HG03066 (cell line): ENCODE data around the gene FAM241A.
"Not testable (repeated sequence)": the region's sequence is repeated elsewhere in the genome, so short reads cannot be mapped to it uniquely, and the experiment has no call there.

ENCODE experiments used
- ATAC-seq: cut with Tn5 transposase; IDR thresholded peaks from one replicate; pipeline ENCODE4 v1.9.1; 2021; ENCODE audit warnings: low read depth; ENCODE audit not compliant: unreplicated experiment

The FAM241A gene

DNA sequence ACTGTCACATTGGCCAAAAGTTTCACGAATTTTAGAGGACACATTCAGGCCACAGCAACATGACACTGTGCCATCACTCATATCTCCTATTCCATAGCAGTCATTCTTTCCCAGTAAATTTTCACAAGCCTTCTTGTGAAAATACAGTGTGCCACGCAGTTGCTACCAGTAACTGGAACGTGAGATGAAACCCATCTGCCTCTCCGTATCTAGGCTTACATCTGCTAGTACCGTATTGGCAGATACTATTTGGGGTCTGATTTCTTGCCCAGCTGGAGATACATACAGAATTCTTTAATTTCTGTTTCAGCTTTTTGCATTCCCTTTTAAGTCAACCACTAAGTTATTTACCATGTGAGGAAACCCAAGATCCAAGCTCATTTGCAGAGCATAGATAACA, 8.7 kb upstream of the FAM241A start:
- no peak for ATAC-seq

DNA sequence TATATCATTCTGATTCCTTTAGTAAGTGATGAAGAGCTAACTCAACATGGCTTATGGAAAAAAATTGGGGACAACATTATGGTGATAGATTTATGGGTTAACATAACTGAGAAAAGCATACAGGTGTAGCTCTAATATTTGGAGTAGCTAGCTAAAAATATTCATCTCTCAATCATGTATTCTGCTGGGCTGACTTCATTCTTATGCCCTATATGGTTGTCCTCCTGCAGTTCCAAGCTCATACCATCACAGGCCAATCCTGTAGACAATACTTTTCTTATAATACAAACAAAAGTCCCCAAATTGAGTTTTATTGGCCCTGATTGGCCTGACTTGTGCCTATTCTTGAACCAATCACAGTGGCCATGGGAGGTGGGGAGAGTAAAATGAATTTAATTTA, 6.7 kb upstream of the FAM241A start:
- ATAC-seq: no peak

DNA sequence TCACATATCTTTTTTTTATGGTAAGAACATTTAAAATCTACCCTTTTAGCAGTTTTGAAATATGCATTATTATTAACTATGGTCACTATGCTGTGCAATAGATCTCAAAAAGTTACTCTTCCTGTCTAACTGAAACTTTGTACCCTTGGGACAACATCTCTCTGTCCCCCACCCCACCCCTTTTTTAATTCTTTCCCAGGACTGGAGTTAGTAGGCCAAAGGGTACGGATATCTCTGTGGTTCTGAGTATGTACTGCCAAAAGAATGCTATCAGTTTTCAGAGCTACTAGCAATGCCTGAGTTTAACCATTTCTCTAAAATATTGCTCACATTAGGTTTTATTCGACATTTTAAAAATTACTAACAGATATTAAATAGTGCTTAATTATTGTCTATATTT, 4.7 kb upstream of the FAM241A start:
- ATAC-seq: no peak

DNA sequence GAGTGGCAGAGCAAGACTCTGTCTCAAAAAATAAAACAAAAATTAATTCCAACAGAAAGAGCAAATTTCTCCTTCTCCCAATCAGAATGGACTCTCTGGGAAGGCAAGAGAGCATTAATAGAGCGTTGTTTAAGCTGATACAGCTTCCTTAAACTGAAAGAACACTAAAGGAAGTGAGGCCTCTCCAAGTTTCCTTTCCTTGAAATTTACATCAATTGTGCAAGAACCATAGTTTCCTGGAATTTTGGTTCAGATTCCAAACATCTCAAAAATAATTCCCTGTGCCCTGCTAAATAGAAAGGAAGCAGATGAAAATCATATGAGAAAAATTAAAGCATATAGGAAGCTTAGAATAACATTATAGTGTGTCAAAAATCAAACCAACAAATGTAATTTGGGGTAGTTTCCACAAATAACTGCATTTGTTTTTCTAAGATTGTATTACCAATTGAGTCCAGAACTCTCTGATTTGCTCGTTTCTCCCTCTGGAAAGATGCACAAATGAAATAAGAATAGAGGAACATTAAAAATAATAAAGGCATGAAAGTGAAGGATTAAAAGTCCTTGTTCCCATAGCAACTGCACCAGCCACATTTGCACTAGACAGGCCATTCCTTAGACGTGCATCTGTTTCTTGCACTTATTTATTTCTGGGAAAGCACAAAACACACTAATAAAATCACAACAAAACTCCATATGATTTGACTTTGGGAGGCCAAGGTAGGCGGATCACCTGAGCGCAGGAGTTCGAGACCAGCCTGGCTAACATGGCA, 3.7 kb upstream of the FAM241A start:
- no peak for ATAC-seq

DNA sequence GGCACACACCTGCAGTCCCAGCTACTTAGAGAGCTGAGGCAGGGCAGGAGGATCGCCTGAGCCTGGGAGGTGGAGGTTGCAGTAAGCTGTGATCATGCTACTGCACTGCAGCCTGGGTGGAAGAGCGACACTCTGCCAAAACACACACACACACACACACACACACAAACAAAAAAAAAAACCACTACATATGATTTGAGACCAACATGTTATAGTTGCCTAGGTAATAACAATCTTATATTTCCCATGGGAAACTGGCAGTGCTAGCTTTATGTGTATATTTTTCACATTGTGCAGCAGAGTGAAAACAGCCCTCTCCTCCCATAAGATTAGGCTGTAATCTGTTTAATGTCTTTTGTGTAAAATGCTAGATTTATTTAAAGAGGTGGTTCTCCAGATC, 3.1 kb upstream of the FAM241A start:
- no peak for ATAC-seq

DNA sequence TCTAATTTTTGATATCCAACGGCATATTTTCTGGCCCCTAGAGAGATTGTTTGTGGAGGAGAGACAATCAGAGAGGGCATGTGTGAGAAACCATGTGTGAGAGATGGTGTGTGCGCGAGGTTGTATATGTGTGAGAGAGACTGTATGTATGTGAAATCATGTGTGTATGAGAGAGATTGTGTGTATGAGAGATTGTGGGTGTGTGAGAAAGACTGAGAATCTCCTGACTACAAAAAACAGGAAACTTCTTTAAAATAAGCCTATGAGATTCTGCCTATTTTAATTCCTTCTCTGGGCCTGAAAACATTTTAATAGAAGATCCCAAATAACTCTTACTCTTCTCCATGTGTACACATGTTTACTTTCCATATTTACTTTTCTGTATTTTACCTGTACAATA, 1.5 kb upstream of the FAM241A start:
- ATAC-seq: no peak

DNA sequence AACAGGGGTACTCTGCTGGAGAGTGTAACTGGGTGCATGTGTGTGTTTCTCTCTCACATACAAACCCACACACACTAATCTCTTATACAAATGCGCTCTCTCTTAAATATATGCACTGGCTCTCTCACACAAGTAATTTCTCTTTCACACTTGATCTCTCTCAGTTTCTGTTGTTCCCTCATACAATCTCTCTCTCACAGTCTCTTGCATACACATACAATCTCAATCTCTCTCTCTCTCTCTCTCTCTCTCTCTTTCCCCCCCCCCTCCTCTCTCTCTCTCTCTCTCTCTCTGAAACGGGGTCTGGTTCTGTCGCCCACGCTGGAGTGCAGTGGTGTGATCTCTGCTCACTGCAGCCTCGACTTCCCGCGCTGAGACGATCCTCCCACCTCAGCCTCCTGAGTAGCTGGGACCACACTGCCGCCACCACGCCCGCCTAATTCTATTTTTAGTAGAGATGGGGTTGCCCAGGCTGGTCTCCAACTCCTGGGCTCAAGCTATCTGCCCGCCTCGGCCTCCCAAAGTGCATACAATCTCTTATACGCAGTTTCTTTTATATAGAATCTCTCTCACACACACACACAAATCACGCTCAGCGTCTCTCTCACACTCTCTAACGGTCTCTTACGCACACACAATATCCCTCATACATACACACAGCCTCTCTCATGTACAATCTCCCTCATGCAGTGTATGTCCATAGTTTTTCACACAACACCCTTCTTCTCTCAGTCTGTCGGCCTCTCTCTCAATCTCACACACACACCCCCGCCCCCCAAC, 518 bp upstream of the FAM241A start:
- ATAC-seq: no peak

DNA sequence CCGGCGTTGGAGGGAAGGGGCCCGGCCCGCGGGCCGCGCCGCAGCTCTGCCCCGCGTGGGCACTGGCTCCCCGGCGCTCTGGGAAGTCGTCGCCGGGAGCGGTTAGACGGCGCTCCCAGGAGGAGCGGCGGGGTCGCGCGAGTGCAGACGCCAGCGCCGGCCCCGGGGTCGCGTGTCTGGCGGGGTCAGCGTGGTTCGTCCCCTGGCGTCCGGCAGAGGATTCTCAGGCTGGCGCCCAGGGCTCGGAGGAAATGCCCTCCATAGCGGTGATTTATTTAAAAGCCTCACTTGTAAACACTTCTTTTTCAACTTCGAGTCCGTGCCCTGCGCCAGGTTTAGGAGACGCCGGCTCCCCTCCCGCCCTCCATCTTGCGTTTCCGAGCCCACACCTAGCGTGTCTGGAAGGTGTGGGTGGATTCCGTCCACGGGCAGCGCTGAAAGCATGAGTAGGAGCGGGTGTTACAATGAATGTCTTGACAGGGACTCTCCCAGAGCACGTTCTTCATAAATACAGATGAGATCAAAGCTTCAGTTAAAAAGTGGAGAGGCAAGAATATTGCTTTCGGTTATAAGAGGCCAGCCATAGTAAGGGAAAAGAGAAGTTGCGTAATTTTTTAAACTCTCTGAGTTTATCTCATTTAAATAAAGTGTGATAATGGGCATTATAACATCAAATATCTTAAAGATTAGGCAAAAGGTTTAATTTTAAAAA, 692 bp downstream of the FAM241A start:
- peak; percentile 48 for ATAC-seq

DNA sequence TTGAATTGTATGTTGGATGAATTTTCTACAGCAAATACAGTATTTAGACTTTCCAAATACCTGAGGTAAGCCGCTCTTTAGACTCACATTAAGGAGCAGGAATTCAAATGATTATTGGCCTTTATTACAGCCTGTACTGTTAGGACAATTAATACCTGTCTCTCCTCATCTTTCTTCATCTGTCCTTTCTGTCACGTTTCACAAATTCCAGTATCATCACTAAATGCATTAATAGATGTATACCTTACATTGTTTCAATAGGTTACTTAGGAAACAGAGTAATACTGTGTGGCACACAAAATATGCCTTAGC, 1.2 kb downstream of the FAM241A start:
- no peak for ATAC-seq

DNA sequence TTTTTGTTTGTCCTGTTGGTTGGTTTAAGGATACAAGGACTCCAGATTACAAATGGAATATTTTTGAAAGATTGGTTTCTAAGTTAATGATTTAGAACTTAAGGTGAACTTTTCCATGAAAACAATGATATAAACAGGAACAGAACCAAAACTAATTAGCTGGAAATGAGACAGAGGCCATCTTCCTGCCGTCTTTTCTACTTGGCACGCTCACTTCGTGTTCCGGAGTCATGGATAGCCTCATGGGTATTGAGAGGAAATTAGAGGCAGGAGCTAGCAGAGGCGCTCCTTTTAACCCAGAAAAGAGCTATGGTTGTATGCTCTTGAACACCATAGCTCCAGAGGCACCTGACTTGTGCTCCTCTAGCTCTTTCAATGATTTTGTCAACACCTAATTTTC, 2.4 kb downstream of the FAM241A start:
- no peak for ATAC-seq

DNA sequence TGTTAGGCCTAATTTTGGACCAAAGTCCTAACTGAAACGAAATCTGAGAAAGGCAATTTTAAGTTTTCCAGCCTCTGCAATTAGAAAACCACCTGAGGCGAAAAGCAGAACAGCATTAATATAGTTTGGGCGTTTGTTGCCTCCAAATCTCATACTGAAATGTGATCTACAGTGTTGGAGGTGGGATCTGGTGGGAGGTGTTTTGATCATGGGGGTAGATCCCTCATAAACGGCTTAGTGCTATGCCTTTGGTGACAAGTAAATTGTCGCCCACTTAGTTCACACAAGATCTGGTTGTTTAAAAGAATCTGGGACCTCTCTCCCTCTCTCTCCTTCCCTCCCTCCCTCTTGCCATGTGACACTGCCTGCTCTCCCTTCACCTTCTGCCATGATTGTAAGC, 5.7 kb downstream of the FAM241A start:
- ATAC-seq: no peak

DNA sequence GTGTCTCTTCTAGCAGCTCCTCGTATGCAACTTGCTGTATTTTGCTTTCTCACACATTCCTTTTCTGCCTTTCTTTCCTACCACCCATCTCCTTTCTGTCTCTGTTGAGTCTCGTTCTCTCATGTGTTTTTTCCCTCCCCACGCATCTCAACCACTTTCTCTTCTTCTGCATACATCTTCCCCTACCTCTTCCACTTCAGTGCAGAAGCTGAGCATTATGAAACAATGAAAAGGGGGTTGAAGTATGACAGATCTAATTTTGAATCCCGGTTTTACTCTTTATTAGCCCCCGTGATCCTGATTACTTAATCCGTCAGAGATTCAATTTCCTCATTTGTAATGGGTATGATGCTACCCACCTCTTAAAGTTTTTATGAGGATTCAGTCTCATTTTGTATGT, 7.3 kb downstream of the FAM241A start:
- ATAC-seq: no peak

DNA sequence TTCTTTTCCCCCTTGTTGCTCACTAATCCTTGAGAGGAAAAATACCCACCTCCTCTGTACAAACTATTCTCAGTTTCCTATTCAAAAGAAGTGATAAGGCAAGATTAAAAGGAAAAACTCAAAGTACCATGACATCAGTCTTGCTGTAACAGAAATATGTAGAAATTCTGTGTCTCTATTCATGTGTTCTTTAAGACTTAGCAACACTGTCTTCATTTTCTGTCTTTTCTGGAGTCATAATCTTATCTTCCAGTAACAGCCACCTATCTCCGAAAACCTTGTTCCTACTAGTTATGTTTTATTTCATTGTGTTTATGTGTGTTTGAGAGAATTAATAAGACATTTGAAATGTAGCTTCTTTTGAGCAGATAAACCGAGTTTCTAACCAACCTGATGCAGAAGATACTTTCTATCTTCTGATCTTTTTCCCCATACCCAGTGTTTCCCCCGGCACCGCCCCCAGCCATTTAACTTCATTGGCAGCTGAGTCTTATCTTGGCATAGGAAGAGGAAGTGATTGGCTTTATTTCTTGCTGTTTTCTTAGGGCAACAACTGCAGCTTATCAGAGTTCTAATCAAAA, 8.0 kb downstream of the FAM241A start:
- ATAC-seq: no peak

DNA sequence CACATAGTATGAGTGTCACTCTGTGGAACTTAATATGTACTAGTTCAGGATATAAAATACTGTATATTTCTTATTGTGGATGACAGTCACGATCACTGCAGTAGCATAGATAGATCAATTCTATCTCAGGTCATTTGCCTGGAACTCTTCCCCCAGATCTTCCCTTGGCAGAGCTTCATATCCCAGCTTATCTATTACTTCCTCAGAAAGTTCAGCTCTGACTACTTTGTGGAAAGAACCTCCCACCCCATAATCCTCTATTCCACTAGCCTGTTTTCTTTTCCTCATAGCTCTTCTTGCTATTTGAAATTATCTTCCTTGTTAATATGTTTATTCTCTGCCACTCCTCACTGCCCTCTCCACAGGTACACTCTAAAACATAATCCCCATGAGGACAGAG, 10.9 kb downstream of the FAM241A start:
- ATAC-seq: no peak

DNA sequence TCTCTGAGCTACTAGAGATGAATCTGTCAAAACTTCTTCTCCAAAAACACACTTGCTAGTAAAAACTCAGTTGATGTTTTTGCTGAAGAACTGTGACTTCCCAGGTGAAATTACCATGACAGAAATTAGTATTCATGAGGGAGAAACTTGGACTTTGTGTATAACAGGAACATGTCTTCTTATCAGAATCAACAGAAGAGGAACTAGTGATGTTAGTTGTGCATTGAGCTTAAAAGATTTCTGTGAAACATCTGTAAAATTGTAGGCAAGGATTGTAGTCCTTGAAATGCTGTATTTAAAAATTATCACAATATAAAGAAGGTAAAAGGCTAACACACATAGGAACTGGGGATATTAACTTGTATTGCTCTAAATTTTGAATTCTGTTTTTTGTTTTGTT, 11.3 kb downstream of the FAM241A start:
- ATAC-seq: no peak

DNA sequence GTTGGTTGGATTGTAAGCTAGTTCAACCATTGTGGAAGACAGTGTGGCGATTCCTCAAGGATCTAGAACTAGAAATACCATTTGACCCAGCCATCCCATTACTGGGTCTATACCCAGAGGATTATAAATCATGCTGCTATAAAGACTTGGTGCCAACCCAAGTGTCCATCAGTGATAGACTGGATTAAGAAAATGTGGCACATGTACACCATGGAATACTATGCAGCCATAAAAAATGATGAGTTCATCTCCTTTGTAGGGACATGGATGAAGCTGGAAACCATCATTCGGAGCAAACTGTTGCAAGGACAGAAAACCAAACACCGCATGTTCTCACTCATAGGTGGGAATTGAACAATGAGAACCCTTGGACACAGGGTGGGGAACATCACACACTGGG, 18.5 kb downstream of the FAM241A start:
- not testable (repeated sequence) for ATAC-seq

DNA sequence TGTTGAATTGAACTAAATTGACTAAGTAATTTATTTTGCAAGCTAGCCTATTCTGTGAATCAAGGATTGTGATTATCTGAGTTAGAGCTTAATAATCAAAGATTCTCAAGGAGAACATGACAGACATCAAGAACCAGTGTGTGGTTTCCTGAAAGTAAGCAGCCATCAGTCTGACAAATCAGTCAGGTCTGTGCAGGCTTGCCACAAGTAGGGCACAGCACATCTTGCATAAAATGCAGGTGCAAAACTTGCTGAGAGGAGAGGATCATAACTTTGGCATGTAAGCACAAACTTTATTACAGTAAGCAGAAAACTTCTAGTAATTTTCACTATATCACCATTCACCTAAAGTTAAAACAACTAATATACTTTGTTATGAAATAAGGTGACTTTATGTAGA, 22.5 kb downstream of the FAM241A start:
- no peak for ATAC-seq

DNA sequence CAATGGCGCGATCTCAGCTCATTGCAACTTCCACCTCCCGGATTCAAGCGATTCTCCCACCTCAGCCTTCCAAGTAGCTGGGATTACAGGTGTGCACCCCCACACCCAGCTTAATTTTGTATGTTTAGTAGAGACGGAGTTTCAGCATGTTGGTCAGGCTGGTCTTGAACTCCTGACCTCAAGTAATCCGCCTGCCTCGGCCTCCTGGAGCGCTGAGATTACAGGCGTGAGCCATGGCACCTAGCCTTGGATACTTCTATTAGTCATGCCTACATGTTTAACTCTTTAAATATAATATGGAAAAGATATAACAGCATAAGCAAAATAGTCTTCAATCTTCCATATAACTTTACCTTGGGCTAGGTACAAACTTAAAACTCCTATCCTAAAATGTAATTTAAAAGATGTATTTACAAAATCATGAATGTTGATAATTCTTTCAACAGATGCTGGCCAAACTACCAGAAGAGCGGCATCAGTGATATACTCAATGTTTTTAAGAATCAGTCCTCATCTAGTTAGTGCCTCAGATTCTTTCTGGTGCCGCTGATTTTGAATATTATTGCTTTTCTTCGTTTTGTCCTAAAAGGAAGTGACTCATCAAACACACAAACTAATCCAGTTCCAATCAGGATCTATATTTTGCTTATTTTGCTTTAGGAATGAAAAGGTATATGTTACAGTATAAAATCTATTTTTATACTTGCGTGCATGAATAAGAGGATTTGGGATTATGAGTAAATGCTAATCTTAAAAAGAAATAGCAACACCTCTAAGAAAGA, 23.7 kb downstream of the FAM241A start:
- ATAC-seq: no peak

DNA sequence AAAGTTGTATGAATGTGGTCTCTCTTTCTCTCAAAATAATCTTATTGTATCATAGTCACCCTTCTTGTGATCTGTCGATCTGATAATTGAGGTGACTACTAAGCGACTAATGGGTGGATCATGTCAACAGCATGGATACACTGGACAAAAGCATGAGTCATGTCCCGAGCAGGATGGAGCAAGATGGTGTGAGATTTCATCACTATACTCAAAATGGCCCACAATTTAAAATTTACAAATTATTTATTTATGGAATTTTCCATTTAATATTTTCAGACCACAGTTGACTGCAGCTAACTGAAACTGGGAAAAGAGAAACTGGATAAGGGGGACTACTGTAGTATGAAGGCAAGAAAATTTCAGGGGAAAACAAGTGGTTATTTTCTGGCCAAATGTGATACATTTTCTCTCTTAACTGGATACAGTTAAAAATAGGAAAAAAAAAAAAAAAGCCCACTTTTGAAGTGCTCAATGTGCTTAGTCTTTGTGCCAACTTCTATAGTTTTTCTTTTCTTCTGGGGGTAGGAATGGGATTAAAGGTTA, 25.3 kb downstream of the FAM241A start:
- no peak for ATAC-seq

DNA sequence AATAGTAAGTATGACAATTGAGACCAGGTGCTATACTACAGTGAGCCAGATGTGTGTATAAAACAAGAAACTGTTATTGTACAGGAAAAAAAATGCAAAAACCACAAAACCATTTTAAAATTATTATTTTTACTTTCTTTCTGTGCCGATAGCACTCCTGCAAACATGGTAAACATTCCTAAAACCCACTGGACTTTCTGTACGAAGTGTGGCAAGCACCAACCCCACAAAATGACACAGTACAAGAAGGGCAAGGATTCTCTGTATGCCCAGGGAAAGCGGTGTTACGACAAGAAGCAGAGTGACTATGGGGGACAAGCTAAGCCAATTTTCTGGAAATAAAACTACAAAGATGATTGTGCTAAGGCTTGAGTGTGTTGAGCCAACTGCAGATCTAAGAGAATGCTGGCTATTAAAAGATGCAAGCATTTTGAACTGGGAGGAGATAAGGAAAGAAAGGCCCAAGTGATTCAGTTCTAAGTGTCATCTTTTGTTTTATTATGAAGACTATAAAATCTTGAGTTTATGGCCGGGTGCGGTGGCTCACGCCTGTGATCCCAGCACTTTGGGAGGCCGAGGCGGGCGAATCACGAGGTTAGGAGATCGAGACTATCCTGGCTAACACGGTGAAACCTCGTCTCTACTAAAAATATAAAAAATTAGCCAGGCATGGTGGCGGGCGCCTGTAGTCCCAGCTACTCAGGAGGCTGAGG, 26.0 kb downstream of the FAM241A start:
- ATAC-seq: not testable (repeated sequence)
